Measurements from ENCODE around the gene UBASH3A.
A peak's percentile ranks its signal among the peaks of the same experiment; 100 is the strongest.

Gene UBASH3A

DNA sequence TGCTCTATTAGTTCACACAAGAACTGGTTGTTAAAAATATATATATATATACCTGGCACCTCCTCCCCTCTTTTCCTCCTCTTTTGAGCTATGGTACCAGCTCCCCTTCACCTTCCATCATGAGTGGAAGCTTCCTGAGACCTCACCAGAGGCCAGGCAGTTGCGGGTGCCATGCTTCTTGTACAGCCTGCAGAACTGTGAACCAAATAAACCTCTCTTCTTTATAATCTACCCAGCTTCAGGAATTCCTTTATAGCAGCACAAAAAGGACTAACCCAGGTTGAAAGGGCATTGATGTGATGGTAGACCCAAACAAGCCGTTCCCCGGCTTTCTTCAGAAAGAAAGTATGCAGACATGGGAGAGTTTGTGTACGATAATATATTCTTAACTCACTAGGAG lies 77.5 kb downstream of the UBASH3A start:
- DNase-seq (ENCODE audit: low read depth in 2 of 2, low spot score in 1 of 2): no peak

DNA sequence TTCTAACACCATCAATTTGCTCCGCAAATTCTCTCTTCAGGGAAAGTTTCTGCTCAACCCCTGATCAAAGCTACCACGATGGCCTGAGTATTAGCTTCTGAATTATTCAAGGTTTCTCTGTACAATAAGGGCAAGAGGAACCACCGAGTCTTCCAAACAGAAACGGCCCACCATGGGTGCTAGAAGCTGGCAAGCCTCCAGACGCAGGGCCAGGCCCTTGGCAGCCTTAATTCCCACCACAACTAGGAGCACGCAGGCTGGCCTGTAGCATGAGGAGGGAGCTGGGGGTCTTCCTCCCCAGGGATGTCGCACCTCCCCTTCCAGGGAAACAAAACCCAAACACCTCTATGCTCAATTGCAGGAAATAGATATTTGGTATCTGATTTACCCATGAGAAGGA lies 81.3 kb downstream of the UBASH3A start:
- DNase-seq (ENCODE audit: low read depth in 2 of 2, low spot score in 1 of 2): no peak

DNA sequence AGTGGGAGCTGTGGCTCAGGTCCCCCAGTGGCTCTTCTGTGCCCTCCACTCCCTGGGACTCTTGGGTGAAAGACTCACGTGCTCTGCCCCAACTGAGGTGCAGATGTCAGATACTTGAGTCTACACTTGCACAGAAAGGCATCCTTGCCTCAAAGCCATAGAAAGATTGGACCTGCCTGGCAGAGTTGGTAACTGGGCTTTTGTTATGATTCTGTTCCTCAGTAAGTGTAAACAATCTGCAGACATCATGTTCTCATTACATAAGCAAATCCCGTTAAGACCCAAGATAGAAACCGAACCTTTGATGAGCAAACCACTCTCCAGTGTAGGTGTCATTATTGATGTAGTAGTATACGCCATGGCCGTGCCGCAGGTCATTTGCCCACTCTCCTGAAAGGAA lies 82.4 kb downstream of the UBASH3A start:
- no peak for DNase-seq (ENCODE audit: low read depth in 2 of 2, low spot score in 1 of 2)

DNA sequence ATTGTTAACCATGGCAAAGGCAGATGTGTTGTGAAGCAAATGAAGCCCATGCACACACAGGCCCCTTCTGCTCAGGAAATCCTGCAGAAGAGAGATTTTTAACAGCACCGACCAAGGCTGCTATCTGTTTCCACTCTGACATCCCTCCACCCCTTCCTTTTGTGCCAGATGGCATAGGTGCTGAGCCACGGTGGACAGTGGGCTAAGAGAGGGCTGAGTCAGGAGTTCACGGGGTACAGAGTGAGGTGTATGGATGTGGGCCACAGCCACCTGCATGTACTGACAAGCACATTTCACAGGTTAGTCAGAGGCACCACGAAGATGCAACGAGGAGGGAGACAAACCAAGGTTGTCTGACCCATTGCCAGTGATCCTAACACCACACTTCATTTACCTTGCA lies 82.8 kb downstream of the UBASH3A start:
- DNase-seq (ENCODE audit: low read depth in 2 of 2, low spot score in 1 of 2): no peak

- no peak for DNase-seq (ENCODE audit: low read depth in 2 of 2, low spot score in 1 of 2)
Observed at GRCh38 chr21:42489006-42489563, 85.4 kb downstream of the UBASH3A start.

DNA sequence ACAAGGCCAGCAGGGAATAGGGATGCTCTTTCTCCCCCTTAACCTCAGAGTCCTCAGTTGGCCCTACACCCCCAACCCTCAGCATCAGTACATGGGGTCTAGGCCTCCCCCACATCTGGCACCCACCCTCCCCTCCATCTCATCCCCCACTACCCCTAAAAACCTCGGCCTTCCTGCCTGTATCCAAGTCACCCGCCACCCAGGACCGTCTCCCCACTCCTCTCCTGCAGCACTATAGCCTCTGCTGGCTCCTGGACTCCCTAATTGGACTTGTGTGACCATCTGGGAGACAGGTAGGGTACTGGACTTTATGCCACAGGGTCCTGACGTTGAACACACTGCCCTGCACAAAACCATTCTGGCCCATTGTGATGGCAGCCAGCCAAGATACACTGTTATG lies 86.3 kb downstream of the UBASH3A start:
- DNase-seq (ENCODE audit: low read depth in 2 of 2, low spot score in 1 of 2): no peak

DNA sequence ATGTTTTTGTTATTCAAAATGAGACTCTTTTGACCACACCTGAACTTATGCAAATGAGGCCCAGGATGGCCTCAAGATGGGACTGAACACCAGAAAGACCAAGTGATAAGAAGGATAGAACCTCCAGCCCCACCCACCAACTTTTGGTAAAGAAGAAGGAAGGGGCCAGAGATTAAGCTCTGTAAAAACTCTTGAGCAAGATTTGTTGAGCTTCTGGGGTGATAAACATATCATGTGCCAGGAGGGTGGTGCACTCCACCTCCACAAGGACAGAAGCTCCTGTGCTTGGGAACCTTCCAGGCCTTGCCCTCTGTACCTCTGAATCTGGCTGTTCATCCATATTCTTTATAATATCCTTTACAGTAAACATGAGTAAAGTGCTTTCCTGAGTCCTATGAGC lies 87.0 kb downstream of the UBASH3A start:
- DNase-seq (ENCODE audit: low read depth in 2 of 2, low spot score in 1 of 2): no peak

GRCh38 chr21:42491328-42491727 lies 87.6 kb downstream of the UBASH3A start:
- no peak for DNase-seq (ENCODE audit: low read depth in 2 of 2, low spot score in 1 of 2)

DNA sequence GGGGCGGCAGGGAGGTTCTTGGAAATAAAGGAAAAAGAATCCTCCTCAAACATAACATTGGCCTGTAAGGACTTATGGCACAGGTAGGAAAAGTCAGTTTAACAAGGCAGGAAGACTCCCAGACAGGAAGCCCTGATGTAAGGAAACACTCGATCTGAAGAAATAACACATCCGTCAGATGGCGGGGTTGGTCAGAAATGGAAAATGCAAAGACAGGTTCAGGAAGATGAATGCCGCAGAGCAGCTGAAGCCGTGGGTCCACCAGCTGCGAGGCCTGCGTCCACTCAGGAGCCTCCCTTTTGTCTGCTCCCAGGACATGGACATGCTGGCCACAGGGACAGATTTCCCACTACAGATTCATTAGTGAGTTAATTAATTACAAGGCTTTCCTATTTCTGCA lies 88.5 kb downstream of the UBASH3A start:
- DNase-seq (ENCODE audit: low read depth in 2 of 2, low spot score in 1 of 2): no peak

- DNase-seq (ENCODE audit: low read depth in 2 of 2, low spot score in 1 of 2): no peak
Observed at GRCh38 chr21:42493109-42494060, 89.7 kb downstream of the UBASH3A start.

GRCh38 chr21:42495027-42495426 lies 91.3 kb downstream of the UBASH3A start:
- no peak for DNase-seq (ENCODE audit: low read depth in 2 of 2, low spot score in 1 of 2)

GRCh38 chr21:42495765-42496119 lies 92.0 kb downstream of the UBASH3A start:
- DNase-seq (ENCODE audit: low read depth in 2 of 2, low spot score in 1 of 2): no peak

GRCh38 chr21:42496120-42496838 lies 92.6 kb downstream of the UBASH3A start, which contains the start of gene RSPH1:
Gene RSPH1, minus strand, starts transcription at chr21:42496224. Its CDS starts 38 bp downstream, at chr21:42496186.
- DNase-seq (ENCODE audit: low read depth in 2 of 2, low spot score in 1 of 2): peak; percentile 98

DNA sequence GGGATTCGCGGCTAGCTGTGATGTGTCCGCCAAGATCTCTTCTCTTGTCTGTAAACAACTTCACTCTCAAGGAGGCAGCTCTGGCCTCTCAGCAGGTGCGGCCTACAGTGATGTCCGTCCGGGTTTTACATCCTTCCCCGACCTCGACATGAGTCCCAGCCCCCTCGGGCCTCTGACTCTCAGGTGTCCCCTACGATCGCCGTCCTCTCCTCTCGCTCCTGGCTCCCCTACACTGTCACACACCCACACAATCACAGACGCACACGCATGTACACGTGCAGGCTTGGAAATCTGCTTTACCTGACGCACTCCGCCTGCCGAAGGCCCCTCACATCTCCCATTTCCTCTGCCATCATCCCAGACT lies 93.1 kb downstream of the UBASH3A start:
- no peak for DNase-seq (ENCODE audit: low read depth in 2 of 2, low spot score in 1 of 2)
